CD4-positive, alpha-beta T cell treated with Interleukin-17A for 4 hours (primary cell): ENCODE measurements around the gene ARL4A.

Experiments
- DNase-seq: peaks from one replicate; pipeline ENCODE4 v3.0.0-alpha.2; 2020; ENCODE audit warnings: mixed read lengths

The ARL4A gene

GRCh38 chr7:12727455-12728191 lies 40.2 kb downstream of the ARL4A start:
- no peak for DNase-seq

- no peak for DNase-seq
These were observed 40.7 kb downstream of the ARL4A start for GRCh38 chr7:12728192-12728538.

- DNase-seq = no peak
These were observed 41.7 kb downstream of the ARL4A start for GRCh38 chr7:12729112-12729511.

- DNase-seq = no peak
These were observed 43.1 kb downstream of the ARL4A start for GRCh38 chr7:12730523-12730922.

GRCh38 chr7:12731214-12731656 lies 43.8 kb downstream of the ARL4A start:
- peak; percentile 36 for DNase-seq

GRCh38 chr7:12731775-12732174 lies 44.3 kb downstream of the ARL4A start:
- no peak for DNase-seq

GRCh38 chr7:12732428-12732827 lies 45.0 kb downstream of the ARL4A start:
- DNase-seq = no peak

GRCh38 chr7:12735923-12736322 lies 48.5 kb downstream of the ARL4A start:
- no peak for DNase-seq

GRCh38 chr7:12737373-12737772 lies 49.9 kb downstream of the ARL4A start:
- DNase-seq = no peak

- DNase-seq = no peak
These were observed 50.4 kb downstream of the ARL4A start for GRCh38 chr7:12737836-12738235.

- no peak for DNase-seq
These were observed 51.2 kb downstream of the ARL4A start for GRCh38 chr7:12738665-12739064.
